HG03135 (cell line): ENCODE results near the gene PKM.

Experiments used
- ATAC-seq: cut with Tn5 transposase; IDR thresholded peaks from one replicate; pipeline ENCODE4 v1.9.1; 2021; ENCODE audit warnings: mild to moderate bottlenecking, moderate library complexity; ENCODE audit not compliant: unreplicated experiment

The PKM gene

GRCh38 chr15:72236381-72237003 lies 5.5 kb upstream of the PKM start:
- ATAC-seq, result no peak

DNA sequence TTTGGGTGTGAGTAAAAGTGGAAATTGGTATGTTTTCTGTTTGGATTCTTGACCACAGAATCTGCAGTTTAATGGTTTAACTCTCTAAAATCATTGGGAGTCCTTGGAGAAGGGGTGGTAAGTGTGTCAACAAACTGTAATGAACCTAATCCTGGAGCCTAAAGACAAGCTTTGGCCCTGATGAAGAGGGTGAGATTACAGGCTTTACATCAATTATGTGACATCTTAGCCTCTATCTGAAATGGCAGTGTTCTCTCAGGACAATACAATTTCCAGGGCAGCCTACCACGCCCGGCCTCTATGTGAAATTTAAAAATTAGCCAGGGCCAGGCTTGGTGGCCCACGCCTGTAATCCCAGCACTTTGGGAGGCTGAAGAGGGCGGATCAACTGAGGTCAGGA lies 4.3 kb upstream of the PKM start:
- ATAC-seq, result no peak

DNA sequence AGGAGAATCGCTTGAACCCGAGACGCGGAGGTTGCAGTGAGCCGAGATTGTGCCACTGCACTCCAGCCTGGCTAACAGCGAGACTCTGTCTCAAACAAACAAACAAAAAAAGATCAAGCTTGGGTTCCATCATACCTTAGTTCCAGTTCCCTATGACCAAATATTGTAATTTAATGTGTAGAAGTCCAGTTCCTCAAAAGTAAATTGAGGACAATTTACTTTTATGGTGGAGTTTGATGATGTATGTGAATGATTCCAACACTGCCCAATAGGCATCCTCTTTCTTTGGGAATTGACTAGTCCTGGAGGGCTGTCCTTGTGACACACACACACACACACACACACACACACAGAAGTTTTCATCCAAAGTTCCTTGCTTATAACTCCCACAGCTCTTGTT lies 2.8 kb upstream of the PKM start:
- no peak for ATAC-seq

DNA sequence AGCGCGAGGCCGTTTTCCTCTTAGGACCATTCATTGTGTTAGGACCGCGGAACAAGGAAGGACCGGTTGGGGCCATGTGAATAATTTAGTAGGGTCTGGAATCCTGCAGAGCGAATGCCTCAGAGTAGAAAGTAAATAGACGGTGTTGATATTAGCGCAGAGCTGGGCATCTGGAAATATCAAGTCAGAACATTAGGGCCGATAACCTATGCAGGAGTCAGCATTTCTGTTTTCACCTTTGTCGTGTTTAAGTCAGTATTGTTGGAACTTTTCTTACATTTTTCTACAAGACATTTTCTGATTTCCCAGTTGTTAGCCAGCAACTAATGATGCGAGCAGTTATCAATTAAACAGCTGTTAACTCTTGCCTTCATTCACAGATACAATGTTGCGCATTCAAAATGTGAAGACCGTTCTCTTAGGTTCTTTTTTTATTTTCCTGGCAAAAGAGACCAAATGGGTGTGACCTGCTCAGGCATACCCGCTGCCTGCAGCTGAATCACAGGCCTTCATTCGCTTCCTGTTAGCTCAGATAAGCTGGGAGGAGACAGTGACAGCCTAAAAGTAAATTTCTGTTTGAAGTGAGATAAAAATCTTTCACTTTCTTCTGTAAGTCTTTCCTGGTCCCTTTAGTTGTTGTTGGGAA lies 966 bp upstream of the PKM start:
- ATAC-seq, result no peak

DNA sequence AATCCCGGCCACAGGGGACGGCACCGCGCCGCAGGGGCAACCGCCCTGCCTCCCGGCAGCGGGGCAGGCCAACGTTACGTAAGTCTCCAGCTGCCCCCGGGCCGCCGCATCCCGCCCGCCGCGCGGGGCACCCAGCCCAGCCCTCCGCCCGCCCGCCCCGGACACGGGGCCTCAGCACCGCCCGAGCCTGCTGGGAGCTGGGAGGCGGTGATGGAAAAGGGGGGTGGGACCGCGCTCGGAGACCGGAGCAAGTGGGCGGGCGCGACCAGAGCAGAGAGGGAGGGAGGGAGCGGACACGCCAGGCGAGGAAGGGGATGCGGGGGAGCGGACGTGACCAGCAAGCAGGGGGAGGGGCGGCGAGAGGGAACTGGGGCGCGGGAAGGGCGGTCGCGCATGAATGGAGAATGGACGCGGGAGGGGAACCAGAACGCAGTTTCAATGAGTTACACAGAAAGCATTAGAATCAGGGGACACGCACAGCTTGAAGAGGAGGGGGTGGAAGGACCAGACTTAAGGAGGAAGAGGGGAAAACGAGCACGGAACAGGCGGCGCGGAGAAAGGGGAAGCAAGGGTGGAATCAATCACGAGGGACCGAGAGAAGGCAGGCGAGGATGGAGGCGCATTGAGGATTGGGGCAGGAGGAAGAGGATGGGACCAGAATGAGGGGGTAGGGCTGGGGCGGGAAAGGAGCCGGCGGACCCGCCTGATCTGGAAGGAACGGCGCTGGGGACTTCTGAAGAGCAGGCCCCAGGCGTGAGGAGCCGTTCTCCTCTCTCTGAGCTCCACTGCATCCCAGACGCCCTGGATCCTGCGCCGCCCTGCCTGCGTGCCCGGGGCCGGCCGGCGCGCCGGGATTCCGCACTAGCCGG lies 559 bp downstream of the PKM start:
- no peak for ATAC-seq

DNA sequence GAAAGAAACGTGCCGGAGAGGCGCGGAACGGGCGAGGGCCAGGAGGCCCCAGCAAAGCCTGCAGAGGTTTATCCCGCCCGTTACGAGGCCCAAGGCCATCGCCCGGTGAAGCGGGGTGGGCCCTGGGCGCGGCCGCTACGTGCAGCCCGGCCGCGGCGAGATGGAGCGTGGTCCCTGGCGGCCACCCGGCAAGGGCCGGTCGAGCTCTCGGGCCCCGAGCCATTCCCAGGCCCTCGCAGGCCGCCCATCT lies 1.1 kb downstream of the PKM start:
- no peak for ATAC-seq

DNA sequence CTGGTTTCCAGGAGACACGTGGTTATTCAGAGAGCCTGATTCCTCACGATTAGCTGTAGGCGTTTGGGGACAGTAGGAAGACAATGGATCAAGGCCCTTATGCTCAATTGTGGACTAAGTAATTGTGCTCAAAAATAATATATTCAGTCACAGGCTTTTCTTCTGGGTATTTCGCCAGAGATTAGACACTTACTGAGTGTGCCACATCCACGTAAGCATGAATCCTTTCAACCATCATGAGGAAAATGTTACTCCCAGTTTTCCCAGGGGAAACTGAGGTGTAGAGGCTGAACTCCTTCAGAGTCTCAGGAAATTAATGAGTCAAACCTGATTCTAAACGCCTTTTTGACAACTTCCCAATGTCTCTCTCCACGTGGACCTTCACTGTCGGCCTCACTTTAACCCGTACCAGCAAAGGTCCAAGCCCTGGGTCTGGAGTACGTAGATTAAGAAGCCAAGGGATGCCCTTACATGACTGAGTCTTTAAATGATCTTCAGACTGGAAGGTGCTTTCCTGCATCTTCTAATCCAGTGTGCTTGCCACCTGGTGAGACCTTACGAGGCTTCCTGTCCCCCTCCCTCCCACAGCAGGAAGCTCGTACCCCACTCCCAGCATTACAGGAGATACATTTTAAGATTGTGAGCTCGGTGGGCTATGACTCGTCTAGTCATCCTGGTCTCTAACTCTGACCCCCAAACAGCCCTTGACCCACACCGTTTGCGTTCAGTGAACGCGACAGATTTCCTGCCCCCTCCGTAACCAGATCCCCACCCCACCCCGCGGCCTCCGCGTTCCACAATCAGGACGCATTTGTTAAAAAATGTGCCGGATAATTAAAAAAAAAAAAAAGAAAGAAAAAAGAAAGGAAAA lies 1.7 kb downstream of the PKM start:
- no peak for ATAC-seq

GRCh38 chr15:72227720-72228119 lies 3.3 kb downstream of the PKM start:
- no peak for ATAC-seq

DNA sequence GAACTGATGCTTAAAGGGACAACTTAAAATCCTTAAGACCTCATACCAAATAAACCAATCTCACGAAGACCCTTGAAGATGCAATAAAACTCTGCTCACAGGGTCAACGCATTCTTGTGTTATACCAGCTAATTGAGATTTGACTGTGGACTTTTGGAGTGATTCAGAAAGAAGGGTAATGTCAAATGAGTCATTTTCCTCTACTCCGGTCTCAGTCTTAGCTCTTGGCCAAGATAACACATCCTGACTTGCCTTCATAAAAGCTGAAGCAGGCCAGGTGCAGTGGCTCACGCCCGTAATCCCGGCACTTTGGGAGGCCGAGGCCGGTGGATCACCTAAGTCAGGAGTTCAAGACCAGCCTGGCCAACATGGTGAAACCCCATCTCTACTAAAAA lies 3.8 kb downstream of the PKM start:
- ATAC-seq, result no peak

- ATAC-seq, result no peak
Measured at GRCh38 chr15:72223278-72223677, 7.7 kb downstream of the PKM start.

DNA sequence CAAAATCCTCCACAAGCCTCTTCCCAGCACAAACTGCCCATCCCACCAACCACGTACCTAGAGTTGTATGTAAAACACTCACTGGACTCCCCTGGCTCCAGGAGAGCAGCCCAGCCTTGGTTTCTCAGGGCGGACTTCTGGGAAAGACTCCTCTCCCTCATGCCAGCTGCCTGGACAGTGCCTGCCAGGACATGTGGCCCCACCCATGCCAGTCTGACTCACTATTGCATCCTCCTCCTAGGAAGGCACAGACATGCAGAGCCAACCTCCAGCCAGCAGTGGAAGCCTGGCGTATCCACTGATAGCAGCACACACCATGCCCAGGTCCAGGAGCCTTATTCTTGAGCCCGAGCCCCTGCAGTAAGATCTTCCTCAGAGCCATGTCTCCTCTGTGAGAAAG lies 8.6 kb downstream of the PKM start:
- ATAC-seq, result no peak

GRCh38 chr15:72220687-72221086 lies 10.3 kb downstream of the PKM start:
- no peak for ATAC-seq

DNA sequence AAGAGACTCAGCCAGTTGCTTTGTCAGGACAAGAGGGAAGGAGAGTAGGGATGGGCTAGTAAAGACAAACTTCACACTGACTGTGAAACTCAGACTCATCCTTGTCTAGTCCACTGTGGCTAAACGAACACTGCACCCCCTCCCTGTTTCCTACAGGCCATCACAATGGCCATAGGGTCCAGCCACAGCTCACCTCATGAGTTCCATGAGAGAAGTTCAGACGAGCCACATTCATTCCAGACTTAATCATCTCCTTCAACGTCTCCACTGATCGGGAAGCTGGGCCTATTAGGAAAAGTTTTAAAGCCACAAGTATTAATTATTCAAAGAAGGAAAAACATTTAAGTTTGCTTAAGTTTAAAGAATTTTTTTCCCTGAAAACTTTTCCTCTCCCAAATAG lies 13.8 kb downstream of the PKM start:
- ATAC-seq, result no peak

- no peak for ATAC-seq
Measured at GRCh38 chr15:72216079-72216478, 14.9 kb downstream of the PKM start.

GRCh38 chr15:72207558-72208085 lies 23.4 kb downstream of the PKM start:
- no peak for ATAC-seq

- no peak for ATAC-seq
Measured at GRCh38 chr15:72206677-72207000, 24.4 kb downstream of the PKM start.

DNA sequence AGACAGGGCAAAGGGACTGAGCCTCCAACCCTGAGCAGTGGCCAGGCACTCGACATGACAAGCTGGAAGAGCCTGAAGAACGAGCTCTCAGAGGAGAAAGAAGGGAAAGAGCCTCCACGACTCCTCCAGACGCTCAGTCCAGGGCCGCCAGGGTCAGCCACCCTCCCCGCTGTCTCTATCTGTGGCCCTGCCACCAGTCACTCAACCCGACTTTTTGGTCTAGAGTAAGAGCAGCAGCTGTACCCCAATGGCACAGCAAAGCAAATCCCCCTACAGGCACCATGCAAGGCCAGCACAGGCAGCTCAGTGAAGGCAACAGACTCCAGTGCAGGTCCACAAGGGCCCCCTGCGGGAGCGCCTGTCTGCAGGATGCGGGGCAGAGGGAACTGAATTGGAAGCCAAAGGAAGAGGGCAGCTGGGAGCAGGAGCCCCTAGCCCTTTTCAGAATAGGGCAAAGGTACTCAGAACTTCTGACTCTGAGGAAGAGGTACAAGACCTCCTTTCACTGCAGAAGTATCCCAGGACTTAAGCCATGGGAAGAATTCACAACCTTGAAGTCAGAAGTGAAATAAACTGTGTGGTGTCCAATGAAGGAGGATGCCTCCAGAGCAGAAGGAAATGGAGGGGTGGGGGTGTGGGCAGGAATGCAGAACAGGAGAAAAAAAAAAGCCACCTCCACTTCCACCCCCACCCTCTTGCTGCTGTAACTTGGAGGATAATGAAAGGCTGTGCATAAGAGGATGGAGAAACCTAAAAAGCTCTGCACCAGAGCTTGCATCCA lies 24.9 kb downstream of the PKM start:
- no peak for ATAC-seq

GRCh38 chr15:72205273-72205672 lies 25.7 kb downstream of the PKM start:
- ATAC-seq, result no peak

DNA sequence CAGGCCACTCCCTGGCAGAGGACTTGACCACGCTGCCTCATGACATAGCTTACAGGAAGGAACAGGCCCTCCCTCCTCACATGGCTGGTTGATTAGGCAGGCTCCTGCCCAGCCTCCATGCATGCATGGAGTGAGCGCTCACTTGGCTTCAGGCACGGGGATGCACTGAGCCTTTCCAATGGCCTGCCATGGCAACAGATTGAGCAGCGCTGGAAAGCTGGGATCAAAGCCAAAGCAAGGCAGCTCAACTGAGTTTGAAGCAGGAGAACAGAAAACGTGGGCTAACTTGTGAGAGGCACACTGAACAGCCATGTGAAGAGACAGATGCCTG lies 27.5 kb downstream of the PKM start:
- ATAC-seq, result no peak

GRCh38 chr15:72202801-72203506 lies 28.0 kb downstream of the PKM start:
- no peak for ATAC-seq
